Stimulated activated CD4-positive, alpha-beta T cell treated with anti-CD3 and anti-CD28 coated beads, Interleukin-4, amount 100 ng/mL, for 4 hours (primary cell): ENCODE measurements around the gene ARSJ.

Source experiments
- DNase-seq, 2 experiments: peaks; one replicate each; pipeline ENCODE4 v3.0.0-alpha.2; 2020

Gene ARSJ

GRCh38 chr4:113982181-113982580 lies 2.7 kb upstream of the ARSJ start:
- no peak for DNase-seq

- DNase-seq = no peak
Observed at GRCh38 chr4:113981591-113981990, 2.1 kb upstream of the ARSJ start.

GRCh38 chr4:113979905-113980615 lies 613 bp upstream of the ARSJ start:
- no peak for DNase-seq

GRCh38 chr4:113978561-113979147 lies 793 bp downstream of the ARSJ start:
- no peak for DNase-seq

- DNase-seq = no peak
Observed at GRCh38 chr4:113978105-113978504, 1.3 kb downstream of the ARSJ start.

- no peak for DNase-seq
Observed at GRCh38 chr4:113977526-113977855, 2.0 kb downstream of the ARSJ start.

- no peak for DNase-seq
Observed at GRCh38 chr4:113976741-113977525, 2.5 kb downstream of the ARSJ start.

GRCh38 chr4:113975578-113975977 lies 3.9 kb downstream of the ARSJ start:
- DNase-seq = no peak

GRCh38 chr4:113974467-113974866 lies 5.0 kb downstream of the ARSJ start:
- DNase-seq = no peak

GRCh38 chr4:113973345-113973744 lies 6.1 kb downstream of the ARSJ start:
- DNase-seq = no peak

GRCh38 chr4:113972781-113973180 lies 6.7 kb downstream of the ARSJ start:
- no peak for DNase-seq

- no peak for DNase-seq
Observed at GRCh38 chr4:113971706-113972360, 7.6 kb downstream of the ARSJ start.

GRCh38 chr4:113969709-113970334 lies 9.6 kb downstream of the ARSJ start:
- DNase-seq = no peak

GRCh38 chr4:113968473-113968872 lies 11.0 kb downstream of the ARSJ start:
- DNase-seq = no peak

- no peak for DNase-seq
Observed at GRCh38 chr4:113967687-113968086, 11.8 kb downstream of the ARSJ start.

- DNase-seq = no peak
Observed at GRCh38 chr4:113962719-113963265, 16.7 kb downstream of the ARSJ start.

- no peak for DNase-seq
Observed at GRCh38 chr4:113962016-113962347, 17.5 kb downstream of the ARSJ start.

GRCh38 chr4:113960684-113961321 lies 18.6 kb downstream of the ARSJ start:
- no peak for DNase-seq

- no peak for DNase-seq
Observed at GRCh38 chr4:113959539-113959937, 19.9 kb downstream of the ARSJ start.

- no peak for DNase-seq
Observed at GRCh38 chr4:113958766-113959538, 20.5 kb downstream of the ARSJ start.

- no peak for DNase-seq
Observed at GRCh38 chr4:113957956-113958355, 21.5 kb downstream of the ARSJ start.

GRCh38 chr4:113955948-113956347 lies 23.5 kb downstream of the ARSJ start:
- no peak for DNase-seq
